CD4-positive, alpha-beta T cell treated with Interferon alpha-2 for 1 hour (primary cell): ENCODE data around the gene PRKCZ.

ENCODE experiments used
- DNase-seq, 2 donors: peaks; one replicate each; pipeline ENCODE4 v3.0.0-alpha.2; 2020 to 2022

PRKCZ gene

GRCh38 chr1:2124446-2125198 lies 74.4 kb downstream of the PRKCZ start:
- no peak for DNase-seq

- DNase-seq, result no peak
Measured at GRCh38 chr1:2125350-2126211, 75.4 kb downstream of the PRKCZ start.

- no peak for DNase-seq
Measured at GRCh38 chr1:2126331-2127186, 76.3 kb downstream of the PRKCZ start.

- DNase-seq, result peak in 1 of 2 donors; percentile 16
Measured at GRCh38 chr1:2127187-2128145, 77.3 kb downstream of the PRKCZ start.

- DNase-seq, result no peak
Measured at GRCh38 chr1:2128189-2128901, 78.1 kb downstream of the PRKCZ start.

- DNase-seq, result no peak
Measured at GRCh38 chr1:2129256-2129943, 79.2 kb downstream of the PRKCZ start.

GRCh38 chr1:2130156-2130555 lies 79.9 kb downstream of the PRKCZ start:
- DNase-seq, result no peak

GRCh38 chr1:2130871-2131289 lies 80.7 kb downstream of the PRKCZ start:
- DNase-seq, result no peak

- peak in 1 of 2 donors; percentile 13 for DNase-seq
Measured at GRCh38 chr1:2132222-2133038, 82.2 kb downstream of the PRKCZ start.

GRCh38 chr1:2133039-2133878 lies 83.0 kb downstream of the PRKCZ start:
- peak; percentile 98 for DNase-seq

GRCh38 chr1:2133879-2134215 lies 83.6 kb downstream of the PRKCZ start:
- no peak for DNase-seq

- DNase-seq, result no peak
Measured at GRCh38 chr1:2134266-2134620, 84.0 kb downstream of the PRKCZ start.

GRCh38 chr1:2134621-2135307 lies 84.6 kb downstream of the PRKCZ start:
- no peak for DNase-seq

- no peak for DNase-seq
Measured at GRCh38 chr1:2135441-2135841, 85.2 kb downstream of the PRKCZ start.

GRCh38 chr1:2135941-2136340 lies 85.7 kb downstream of the PRKCZ start:
- no peak for DNase-seq

GRCh38 chr1:2136386-2137235 lies 86.4 kb downstream of the PRKCZ start:
- DNase-seq, result no peak
